ENCODE results near the gene FCGR2B. TPM values are rescaled to one million over a fixed set of nuclear protein-coding genes. Genes with fewer than 3 reads are reported as not detected.

FCGR2B gene
- total and polyA plus RNA-seq, 2 donors (not counting 1 experiment from before 2014, with no cell fraction given), result 144 to 282 TPM

- DNase-seq, result no peak
- no peak overlapping the region for H3K4me3 ChIP-seq (ENCODE audit: control extremely low read depth in 1 of 5, extremely low read depth in 1 of 5, insufficient read depth in 1 of 5, low read depth in 2 of 5, low read length in 4 of 5)
- H4K20me1 ChIP-seq (ENCODE audit: control insufficient read depth, insufficient read depth, low read length, poor library complexity, severe bottlenecking), result no peaks in the 10 kb centered on the region
- ChIA-PET CTCF (interaction anchor here (1.3 to 2.0 kb wide), 2 partner anchors 14 to 15 kb away, joined by 4 to 5 read pairs; no protein-coding TSS in a partner anchor), POLR2A (interaction anchor here (1.6 to 2.1 kb wide), 2 partner anchors 10 to 15 kb away, joined by 4 to 10 read pairs; partner anchors contain the start of gene FCRLA)
- no peaks in the 10 kb centered on the region for H3K36me3 ChIP-seq (replicated peaks in 1 of 2; ENCODE audit: control extremely low read depth in 1 of 2, control insufficient read depth in 1 of 2, extremely low read depth in 1 of 2, insufficient read depth in 2 of 2, low read length in 1 of 2)
- H3K27ac ChIP-seq (ENCODE audit: low read length in 2 of 2), result no peak overlapping the region
- Mint-ChIP-seq H3K9me3 (ENCODE audit: insufficient read depth) (no peaks in the 10 kb centered on the region), H3K4me1 (peaks cover 65% of the 10 kb centered on the region), H3K4me3 (no peak overlapping the region), H3K27ac (no peak overlapping the region), H3K27me3 (no peaks in the 10 kb centered on the region)
- H2AFZ ChIP-seq (ENCODE audit: insufficient read depth, low read depth, low read length, poor library complexity, severe bottlenecking), result no peak overlapping the region
- 71% methylated on average over 8 of the region's 8 CpGs for WGBS (ENCODE audit: insufficient coverage)
- intact Hi-C loops (cut with micrococcal nuclease), result no loop called here
- H3K27me3 ChIP-seq (replicated peaks in 1 of 4; ENCODE audit: control extremely low read depth in 1 of 4, control insufficient read depth in 3 of 4, insufficient read depth in 4 of 4, low read length in 3 of 4), result peaks cover 0 to 7% (median 0%) of the 10 kb centered on the region in 4 experiments
- no peaks in the 10 kb centered on the region for H3K9me3 ChIP-seq (ENCODE audit: control extremely low read depth in 1 of 3, control insufficient read depth in 2 of 3, insufficient read depth in 1 of 3, low read length in 2 of 3)
- peaks cover 50 to 60% of the 10 kb centered on the region in 2 donors for H3K4me1 ChIP-seq (ENCODE audit: control insufficient read depth in 2 of 2, insufficient read depth in 2 of 2, low read length in 2 of 2)
- ATAC-seq (ENCODE audit: low read depth), result no peak
- no peak overlapping the region for H3K4me2 ChIP-seq (replicated peaks; ENCODE audit: low read depth, low read length, poor library complexity, severe bottlenecking)
- TF ChIP-seq CTCF (IDR thresholded peaks at IDR 0.05) (no peak), EZH2 (IDR thresholded peaks at IDR 0.05; ENCODE audit: borderline replicate concordance, insufficient read depth, low read depth, low read length, poor library complexity, severe bottlenecking) (no peak)
- H3K9ac ChIP-seq (ENCODE audit: low read length), result no peak overlapping the region
- no peaks in the 10 kb centered on the region for H3K79me2 ChIP-seq (ENCODE audit: control insufficient read depth, insufficient read depth, low read length)
These were observed 58.9 kb downstream of the FCGR2B start for GRCh38 chr1:161721738-161722343.

GRCh38 chr1:161722406-161722805 is 59.5 kb downstream of the FCGR2B start:
- TF ChIP-seq EZH2 (IDR thresholded peaks at IDR 0.05; ENCODE audit: borderline replicate concordance, insufficient read depth, low read depth, low read length, poor library complexity, severe bottlenecking), result no peak
- TF ChIP-seq CTCF (IDR thresholded peaks at IDR 0.05), result no peak
- Histone ChIP-seq H3K4me1 (ENCODE audit: control insufficient read depth in 2 of 2, insufficient read depth in 2 of 2, low read length in 2 of 2) (peaks cover 48 to 59% of the 10 kb centered on the region in 2 donors), H2AFZ (ENCODE audit: insufficient read depth, low read depth, low read length, poor library complexity, severe bottlenecking) (no peak overlapping the region), H3K4me2 (replicated peaks; ENCODE audit: low read depth, low read length, poor library complexity, severe bottlenecking) (no peak overlapping the region), H3K4me3 (ENCODE audit: control extremely low read depth in 1 of 5, extremely low read depth in 1 of 5, insufficient read depth in 1 of 5, low read depth in 2 of 5, low read length in 4 of 5) (no peak overlapping the region), H3K9ac (ENCODE audit: low read length) (no peak overlapping the region), H3K9me3 (ENCODE audit: control extremely low read depth in 1 of 3, control insufficient read depth in 2 of 3, insufficient read depth in 1 of 3, low read length in 2 of 3) (no peaks in the 10 kb centered on the region), H3K27ac (ENCODE audit: low read length in 2 of 2) (no peak overlapping the region), H4K20me1 (ENCODE audit: control insufficient read depth, insufficient read depth, low read length, poor library complexity, severe bottlenecking) (no peaks in the 10 kb centered on the region), H3K79me2 (ENCODE audit: control insufficient read depth, insufficient read depth, low read length) (no peaks in the 10 kb centered on the region), H3K27me3 (replicated peaks in 1 of 4; ENCODE audit: control extremely low read depth in 1 of 4, control insufficient read depth in 3 of 4, insufficient read depth in 4 of 4, low read length in 3 of 4) (peaks cover 0 to 7% (median 0%) of the 10 kb centered on the region in 4 experiments), H3K36me3 (replicated peaks in 1 of 2; ENCODE audit: control extremely low read depth in 1 of 2, control insufficient read depth in 1 of 2, extremely low read depth in 1 of 2, insufficient read depth in 2 of 2, low read length in 1 of 2) (no peaks in the 10 kb centered on the region)
- ChIA-PET POLR2A (interaction anchor here (1.6 to 2.1 kb wide), 2 partner anchors 10 to 15 kb away, joined by 4 to 10 read pairs; partner anchors contain the start of gene FCRLA), CTCF (interaction anchor here (1.3 to 2.0 kb wide), 2 partner anchors 14 to 15 kb away, joined by 4 to 5 read pairs; no protein-coding TSS in a partner anchor)
- 100% methylated on average over 1 of the region's 1 CpG for WGBS (ENCODE audit: insufficient coverage)
- no peak for DNase-seq
- H3K4me3 Mint-ChIP-seq, result no peak overlapping the region
- H3K27ac Mint-ChIP-seq, result no peak overlapping the region
- H3K27me3 Mint-ChIP-seq, result no peaks in the 10 kb centered on the region
- H3K9me3 Mint-ChIP-seq (ENCODE audit: insufficient read depth), result no peaks in the 10 kb centered on the region
- no peak for ATAC-seq (ENCODE audit: low read depth)
- H3K4me1 Mint-ChIP-seq, result peaks cover 60% of the 10 kb centered on the region
- intact Hi-C loops (cut with micrococcal nuclease), result no loop called here

Measured in B cell (primary cell).